ENCODE results near the gene KIFC3. TPM values are rescaled to one million over a fixed set of nuclear protein-coding genes. Genes with fewer than 3 reads are reported as not detected.
A peak's percentile ranks its signal among the peaks of the same experiment; 100 is the strongest.

Gene KIFC3
- total RNA-seq, 2 donors from 2014 or later: 3.8 to 5.7 TPM

DNA sequence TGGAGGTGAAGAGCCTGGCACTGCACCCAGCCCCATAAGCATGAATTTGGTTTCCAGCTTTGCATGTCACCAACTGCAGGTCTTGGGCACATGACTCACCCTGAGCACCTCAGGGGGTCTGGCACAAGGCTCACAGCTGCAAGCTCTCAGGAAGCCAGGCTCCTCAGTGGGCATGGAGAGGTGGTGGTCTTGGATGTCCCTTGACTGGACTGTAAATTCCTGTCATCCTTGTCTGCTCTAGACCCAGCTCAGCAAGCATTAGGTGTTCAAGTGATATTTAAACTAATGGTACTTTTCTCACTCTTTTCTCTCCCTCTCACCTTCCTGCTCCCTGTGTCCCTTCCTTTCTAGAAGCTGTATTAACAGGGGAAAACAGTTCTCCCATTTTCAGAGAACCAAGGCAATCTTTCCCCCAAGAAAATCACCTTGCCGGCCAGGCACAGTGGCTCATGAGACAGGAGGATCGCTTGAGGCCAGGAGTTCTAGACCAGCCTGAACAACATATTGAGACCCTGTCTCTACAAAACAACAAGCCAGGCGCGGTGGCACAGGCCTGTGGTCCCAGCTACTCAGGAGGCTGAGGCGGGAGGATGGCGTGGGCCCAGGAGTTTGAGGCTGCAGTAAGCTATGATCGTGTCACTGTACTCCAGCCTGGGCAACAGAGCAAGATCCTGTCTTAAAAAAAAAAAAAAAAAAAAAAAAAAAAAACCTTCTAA, 5.1 kb upstream of the KIFC3 start:
- intact Hi-C loops (cut with DNase I): no loop called here
- Histone ChIP-seq H3K36me3 (no peaks in the 10 kb centered on the region), H3K9me3 (no peaks in the 10 kb centered on the region), H3K27me3 (no peaks in the 10 kb centered on the region), H3K9ac (ENCODE audit: low read depth in 2 of 2, low read length in 2 of 2) (no peak overlapping the region), H3K4me1 (peaks cover 17% of the 10 kb centered on the region), H3K27ac (peak overlapping the region; percentile 37), H3K4me3 (no peak overlapping the region)
- TF ChIP-seq, protein P1, sequence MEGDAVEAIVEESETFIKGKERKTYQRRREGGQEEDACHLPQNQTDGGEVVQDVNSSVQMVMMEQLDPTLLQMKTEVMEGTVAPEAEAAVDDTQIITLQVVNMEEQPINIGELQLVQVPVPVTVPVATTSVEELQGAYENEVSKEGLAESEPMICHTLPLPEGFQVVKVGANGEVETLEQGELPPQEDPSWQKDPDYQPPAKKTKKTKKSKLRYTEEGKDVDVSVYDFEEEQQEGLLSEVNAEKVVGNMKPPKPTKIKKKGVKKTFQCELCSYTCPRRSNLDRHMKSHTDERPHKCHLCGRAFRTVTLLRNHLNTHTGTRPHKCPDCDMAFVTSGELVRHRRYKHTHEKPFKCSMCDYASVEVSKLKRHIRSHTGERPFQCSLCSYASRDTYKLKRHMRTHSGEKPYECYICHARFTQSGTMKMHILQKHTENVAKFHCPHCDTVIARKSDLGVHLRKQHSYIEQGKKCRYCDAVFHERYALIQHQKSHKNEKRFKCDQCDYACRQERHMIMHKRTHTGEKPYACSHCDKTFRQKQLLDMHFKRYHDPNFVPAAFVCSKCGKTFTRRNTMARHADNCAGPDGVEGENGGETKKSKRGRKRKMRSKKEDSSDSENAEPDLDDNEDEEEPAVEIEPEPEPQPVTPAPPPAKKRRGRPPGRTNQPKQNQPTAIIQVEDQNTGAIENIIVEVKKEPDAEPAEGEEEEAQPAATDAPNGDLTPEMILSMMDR (IDR thresholded peaks at IDR 0.05): no peak
- no peak for DNase-seq

DNA sequence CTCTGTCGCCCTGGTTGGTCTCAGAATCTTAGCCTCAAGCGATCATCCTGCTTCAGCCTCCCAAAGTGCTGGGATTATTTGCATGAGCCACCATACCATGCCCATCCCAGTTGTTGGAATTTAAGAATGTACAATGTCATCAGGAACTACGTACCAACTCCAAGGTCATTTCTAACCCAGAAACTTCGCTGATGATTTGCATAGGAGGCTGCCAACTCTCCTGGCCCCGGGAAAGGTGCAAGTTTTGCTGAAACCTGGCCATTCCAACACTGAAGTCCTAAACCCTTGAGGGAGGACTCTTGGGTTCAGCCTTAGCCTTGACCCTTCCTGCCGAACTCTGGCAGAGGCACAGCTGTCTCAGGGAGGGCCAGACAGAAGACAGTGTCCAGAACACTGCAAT, 2.9 kb upstream of the KIFC3 start:
- Histone ChIP-seq H3K9ac (ENCODE audit: low read depth in 2 of 2, low read length in 2 of 2) (no peak overlapping the region), H3K27me3 (peaks cover 11% of the 10 kb centered on the region), H3K4me1 (peaks cover 18% of the 10 kb centered on the region), H3K36me3 (no peaks in the 10 kb centered on the region), H3K27ac (no peak overlapping the region), H3K9me3 (no peaks in the 10 kb centered on the region), H3K4me3 (no peak overlapping the region)
- DNase-seq: no peak
- TF ChIP-seq, protein P1 (IDR thresholded peaks at IDR 0.05): no peak
- intact Hi-C loops (cut with DNase I): no loop called here

DNA sequence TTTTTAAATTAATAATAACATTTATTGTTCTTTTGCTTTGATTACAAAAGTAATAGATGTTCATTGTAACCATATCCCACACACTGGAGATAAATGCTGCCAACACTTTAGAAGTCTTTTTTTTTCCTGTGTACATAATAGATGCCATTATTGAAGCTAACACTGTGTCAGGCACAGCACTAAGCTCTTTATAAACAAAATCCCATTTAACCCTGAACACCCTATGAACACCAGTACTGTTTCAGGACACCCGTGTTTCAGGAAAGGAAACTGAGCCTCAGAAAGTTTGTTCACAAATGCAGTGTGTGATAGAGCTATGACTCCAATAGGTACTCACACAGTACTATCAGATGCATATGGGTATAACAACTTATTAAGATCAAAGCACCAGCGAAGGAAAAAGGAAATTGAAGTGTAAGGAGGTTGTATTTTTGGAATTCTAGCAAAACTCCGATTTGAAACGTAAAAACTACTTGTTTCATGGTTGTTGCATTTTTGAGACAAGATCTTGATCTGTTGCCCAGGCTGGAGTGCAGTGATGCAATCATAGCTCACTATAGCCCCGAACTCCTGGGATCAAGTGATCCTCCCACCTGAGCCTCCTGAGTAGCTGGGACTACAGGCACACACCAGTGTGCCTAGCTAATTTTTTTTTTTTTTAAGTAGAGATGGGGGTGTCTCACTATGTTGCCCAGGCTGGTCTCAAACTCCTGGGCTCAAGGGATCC, 2.0 kb upstream of the KIFC3 start:
- H3K27ac ChIP-seq: no peak overlapping the region
- no peaks in the 10 kb centered on the region for H3K9me3 ChIP-seq
- H3K36me3 ChIP-seq: no peaks in the 10 kb centered on the region
- TF ChIP-seq, protein P1 (IDR thresholded peaks at IDR 0.05): no peak
- H3K27me3 ChIP-seq: peaks cover 11% of the 10 kb centered on the region
- no peak overlapping the region for H3K9ac ChIP-seq (ENCODE audit: low read depth in 2 of 2, low read length in 2 of 2)
- H3K4me3 ChIP-seq: no peak overlapping the region
- H3K4me1 ChIP-seq: peaks cover 13% of the 10 kb centered on the region
- no peak for DNase-seq
- intact Hi-C loops (cut with DNase I): no loop called here

DNA sequence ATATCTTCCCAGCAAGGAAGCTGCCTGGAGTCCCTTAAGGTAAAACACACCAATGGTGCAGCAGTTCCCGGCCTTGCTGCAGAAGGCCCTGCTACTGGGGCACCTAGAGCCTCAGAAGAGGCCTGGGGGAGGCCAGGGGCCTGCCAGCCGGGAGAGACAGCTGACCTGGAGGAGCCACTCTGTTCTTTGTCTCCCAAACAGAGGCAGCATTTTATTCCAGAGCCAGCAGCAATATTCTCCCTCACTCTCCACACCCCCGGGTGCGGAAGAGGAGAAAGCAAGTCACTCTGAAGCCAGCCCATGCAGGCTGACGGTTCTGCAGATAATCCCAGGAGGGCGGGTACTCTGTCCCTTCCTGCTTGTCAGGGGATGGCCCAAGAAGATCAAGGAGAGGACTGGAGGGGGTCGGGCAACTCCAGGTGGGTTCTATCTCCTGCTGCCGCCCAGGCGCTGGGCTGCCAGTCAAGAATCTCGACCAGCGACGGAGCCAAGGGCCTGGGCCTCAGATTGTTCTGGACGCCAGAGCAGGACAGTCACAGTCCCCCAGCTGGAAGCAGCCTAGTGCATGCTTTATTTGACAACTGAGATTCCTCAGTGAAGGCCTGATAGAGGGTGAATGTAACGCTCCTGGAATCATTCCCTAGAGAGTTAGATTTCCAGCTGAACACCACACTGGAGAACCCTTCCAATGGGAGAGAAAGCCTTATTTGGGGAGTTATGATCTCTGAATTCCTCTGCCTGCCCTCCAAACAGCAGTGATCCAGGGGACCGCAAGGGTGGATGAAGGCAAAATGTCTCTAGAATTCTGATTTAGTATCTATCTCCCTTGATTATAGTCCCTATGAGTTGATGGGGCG, 1.1 kb upstream of the KIFC3 start:
- intact Hi-C loops (cut with DNase I): no loop called here
- Histone ChIP-seq H3K4me1 (peaks cover 10% of the 10 kb centered on the region), H3K27ac (peak overlapping the region; percentile 57), H3K4me3 (no peak overlapping the region), H3K9ac (ENCODE audit: low read depth in 2 of 2, low read length in 2 of 2) (peak overlapping the region; percentile 17 to 34), H3K36me3 (no peaks in the 10 kb centered on the region), H3K27me3 (peaks cover 11% of the 10 kb centered on the region), H3K9me3 (no peaks in the 10 kb centered on the region)
- TF ChIP-seq, protein P1 (IDR thresholded peaks at IDR 0.05): no peak
- no peak for DNase-seq

DNA sequence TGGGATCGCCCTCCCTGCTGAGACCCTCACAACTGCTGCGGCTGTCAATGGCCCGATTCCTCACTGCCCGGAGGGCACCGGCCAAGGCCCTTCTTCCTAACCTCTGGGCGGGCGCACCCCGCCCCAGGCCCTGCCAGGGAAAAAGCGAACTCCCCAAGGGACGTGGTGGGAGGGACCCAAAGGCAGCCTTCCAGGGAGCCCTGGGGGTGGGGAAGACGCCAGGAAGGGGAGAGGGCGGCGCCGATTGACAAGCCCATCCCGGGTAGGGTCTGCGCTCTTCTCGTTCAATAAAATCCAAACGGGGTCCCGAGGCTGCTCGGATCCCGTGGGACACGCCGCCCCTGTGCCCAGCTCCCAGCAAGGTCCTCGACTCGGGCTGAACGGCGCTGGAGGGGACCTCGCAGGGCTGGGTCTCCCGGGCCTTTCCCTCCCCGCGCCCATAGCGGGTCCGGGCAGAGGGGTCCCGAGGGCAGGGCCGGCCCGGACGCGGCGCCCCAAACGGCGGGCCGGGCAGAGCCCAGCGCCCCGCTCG, 416 bp downstream of the KIFC3 start:
- peak overlapping the region; percentile 57 for H3K27ac ChIP-seq
- H3K9me3 ChIP-seq: no peaks in the 10 kb centered on the region
- H3K4me1 ChIP-seq: peaks cover 9% of the 10 kb centered on the region
- intact Hi-C loops (cut with DNase I): no loop called here
- no peak for DNase-seq
- H3K9ac ChIP-seq (ENCODE audit: low read depth in 2 of 2, low read length in 2 of 2): peak overlapping the region; percentile 46 to 61
- H3K27me3 ChIP-seq: peaks cover 11% of the 10 kb centered on the region
- peak overlapping the region; percentile 38 for H3K4me3 ChIP-seq
- TF ChIP-seq, protein P1 (IDR thresholded peaks at IDR 0.05): no peak
- no peaks in the 10 kb centered on the region for H3K36me3 ChIP-seq

Data from colonic mucosa (tissue), 4 donors.